Prostate gland (tissue), 2 donors: ENCODE measurements around the gene MSX2.

Experiments
- CTCF ChIP-seq, 4 experiments: fragments of 200-600 bp in 2 of 4; fragments of 450-650 bp in 2 of 4; sonication (generic) in 2 of 4; IDR thresholded peaks; 1 replicate in 3 of 4; 2 replicates in 1 of 4; pipeline ENCODE4 v1.5.1; 2016 to 2019; ENCODE audit warnings: antibody characterized with exemption in 4 of 4, mild to moderate bottlenecking in 2 of 4, moderate library complexity in 2 of 4
- POLR2AphosphoS5 ChIP-seq: sonication (generic); formaldehyde crosslinking; IDR thresholded peaks from one replicate; pipeline ENCODE4 v1.6.1; 2017; ENCODE audit warnings: antibody characterized with exemption

- TF ChIP-seq POLR2AphosphoS5 (no peak), CTCF (IDR thresholded peaks at IDR 0.05) (no peak)
Measured at GRCh38 chr5:174694611-174695010, 29.8 kb upstream of the MSX2 start.
